T-helper 2 cell treated with Interferon-gamma antibody and Interleukin-4, amounts not matched to agents 100 ng/mL and 5 ng/mL, for 36 hours (primary cell): ENCODE measurements around the gene SH3BP4. TPM values are rescaled to one million over a fixed set of nuclear protein-coding genes. Genes with fewer than 3 reads are reported as not detected.
"Not testable (repeated sequence)": the region's sequence is repeated elsewhere in the genome, so short reads cannot be mapped to it uniquely, and the experiment has no call there.

Source experiments
- intact Hi-C: fragments of 100-400 bp; cut with micrococcal nuclease; formaldehyde crosslinking; loops from one replicate; pipeline ENCODE4 v1.15.1; 2023
- total RNA-seq: library from RNA; stranded (reverse); gene quantifications from 2 replicates; pipeline ENCODE4 v1.2.3, GENCODE V29; 2022

The SH3BP4 gene
- total RNA-seq, 1 donor from 2014 or later, result not detected

GRCh38 chr2:235011929-235012631 is 60.3 kb downstream of the SH3BP4 start:
- intact Hi-C loops, result no loop called here

- intact Hi-C loops, result no loop called here
Observed at GRCh38 chr2:235017441-235017840, 65.6 kb downstream of the SH3BP4 start.

GRCh38 chr2:235018838-235019237 is 67.0 kb downstream of the SH3BP4 start:
- intact Hi-C loops, result no loop called here

GRCh38 chr2:235020141-235020540 is 68.3 kb downstream of the SH3BP4 start:
- intact Hi-C loops, result not testable (repeated sequence)

GRCh38 chr2:235021752-235022151 is 69.9 kb downstream of the SH3BP4 start:
- intact Hi-C loops, result no loop called here

- intact Hi-C loops, result no loop called here
Observed at GRCh38 chr2:235024191-235024860, 72.5 kb downstream of the SH3BP4 start.

- intact Hi-C loops, result no loop called here
Observed at GRCh38 chr2:235024931-235025773, 73.3 kb downstream of the SH3BP4 start.

GRCh38 chr2:235025800-235026536 is 74.2 kb downstream of the SH3BP4 start:
- intact Hi-C loops, result no loop called here

- intact Hi-C loops, result no loop called here
Observed at GRCh38 chr2:235026649-235027557, 75.1 kb downstream of the SH3BP4 start.

- intact Hi-C loops, result no loop called here
Observed at GRCh38 chr2:235027558-235028214, 75.9 kb downstream of the SH3BP4 start.

GRCh38 chr2:235028646-235029045 is 76.8 kb downstream of the SH3BP4 start:
- intact Hi-C loops, result no loop called here

- intact Hi-C loops, result no loop called here
Observed at GRCh38 chr2:235029054-235029453, 77.2 kb downstream of the SH3BP4 start.

GRCh38 chr2:235030126-235030525 is 78.3 kb downstream of the SH3BP4 start:
- intact Hi-C loops, result no loop called here

GRCh38 chr2:235030936-235031335 is 79.1 kb downstream of the SH3BP4 start:
- intact Hi-C loops, result no loop called here

- intact Hi-C loops, result no loop called here
Observed at GRCh38 chr2:235031686-235032373, 80.0 kb downstream of the SH3BP4 start.

GRCh38 chr2:235032466-235032865 is 80.6 kb downstream of the SH3BP4 start:
- intact Hi-C loops, result no loop called here

GRCh38 chr2:235032949-235033348 is 81.1 kb downstream of the SH3BP4 start:
- intact Hi-C loops, result no loop called here

- intact Hi-C loops, result no loop called here
Observed at GRCh38 chr2:235034265-235035118, 82.7 kb downstream of the SH3BP4 start.
